GM18520 (cell line): Measurements from ENCODE around the gene MAPKAP1.

ENCODE experiments used
- ATAC-seq: cut with Tn5 transposase; IDR thresholded peaks from one replicate; pipeline ENCODE4 v1.9.1; 2021; ENCODE audit not compliant: unreplicated experiment

The MAPKAP1 gene

GRCh38 chr9:125492719-125493118 lies 214.3 kb downstream of the MAPKAP1 start:
- ATAC-seq, result no peak

GRCh38 chr9:125487842-125488241 lies 219.2 kb downstream of the MAPKAP1 start:
- no peak for ATAC-seq

- no peak for ATAC-seq
These were observed 220.4 kb downstream of the MAPKAP1 start for GRCh38 chr9:125486576-125486975.

GRCh38 chr9:125486152-125486508 lies 220.9 kb downstream of the MAPKAP1 start:
- no peak for ATAC-seq

- no peak for ATAC-seq
These were observed 221.4 kb downstream of the MAPKAP1 start for GRCh38 chr9:125485471-125486151.

GRCh38 chr9:125484350-125485282 lies 222.4 kb downstream of the MAPKAP1 start:
- no peak for ATAC-seq

GRCh38 chr9:125483697-125484096 lies 223.3 kb downstream of the MAPKAP1 start:
- no peak for ATAC-seq

GRCh38 chr9:125479846-125480615 lies 227.0 kb downstream of the MAPKAP1 start:
- no peak for ATAC-seq

- ATAC-seq, result no peak
These were observed 229.9 kb downstream of the MAPKAP1 start for GRCh38 chr9:125477089-125477544.

GRCh38 chr9:125476645-125477044 lies 230.4 kb downstream of the MAPKAP1 start:
- ATAC-seq, result no peak

- no peak for ATAC-seq
These were observed 231.6 kb downstream of the MAPKAP1 start for GRCh38 chr9:125475385-125475784.

- no peak for ATAC-seq
These were observed 233.9 kb downstream of the MAPKAP1 start for GRCh38 chr9:125472926-125473701.

GRCh38 chr9:125472562-125472925 lies 234.5 kb downstream of the MAPKAP1 start:
- no peak for ATAC-seq

GRCh38 chr9:125470767-125471580 lies 236.0 kb downstream of the MAPKAP1 start:
- no peak for ATAC-seq

GRCh38 chr9:125470189-125470588 lies 236.8 kb downstream of the MAPKAP1 start:
- ATAC-seq, result no peak

GRCh38 chr9:125468646-125469045 lies 238.4 kb downstream of the MAPKAP1 start:
- no peak for ATAC-seq

- no peak for ATAC-seq
These were observed 239.8 kb downstream of the MAPKAP1 start for GRCh38 chr9:125467116-125467740.

- no peak for ATAC-seq
These were observed 240.6 kb downstream of the MAPKAP1 start for GRCh38 chr9:125466411-125466810.

GRCh38 chr9:125464591-125465385 lies 242.2 kb downstream of the MAPKAP1 start:
- no peak for ATAC-seq
